ENCODE measurements around the gene ARSG.
"Not testable (repeated sequence)": the region's sequence is repeated elsewhere in the genome, so short reads cannot be mapped to it uniquely, and the experiment has no call there.

- not testable (repeated sequence) for TF ChIP-seq CTCF (optimal IDR thresholded peaks at IDR 0.05 in 1 of 3, IDR thresholded peaks at IDR 0.05 in 1 of 3, conservative IDR thresholded peaks at IDR 0.05 in 1 of 3; ENCODE audit: extremely low read depth in 1 of 3, insufficient read depth in 2 of 3, low read length in 3 of 3); EZH2 (IDR thresholded peaks at IDR 0.05; ENCODE audit: low read length)
Observed at GRCh38 chr17:68354311-68354710, 63.0 kb downstream of the ARSG start.
